Hematopoietic multipotent progenitor cell treated with erythropoietin and hydrocortisone succinate and interleukin-3 and kit ligand, for 6 days (in vitro differentiated cells): ENCODE measurements around the gene OR2A14.
"Not testable (repeated sequence)": the region's sequence is repeated elsewhere in the genome, so short reads cannot be mapped to it uniquely, and the experiment has no call there.

ENCODE experiments used
- DNase-seq: peaks from one replicate; pipeline ENCODE4 v3.0.0-alpha.2; 2015

Gene OR2A14

DNA sequence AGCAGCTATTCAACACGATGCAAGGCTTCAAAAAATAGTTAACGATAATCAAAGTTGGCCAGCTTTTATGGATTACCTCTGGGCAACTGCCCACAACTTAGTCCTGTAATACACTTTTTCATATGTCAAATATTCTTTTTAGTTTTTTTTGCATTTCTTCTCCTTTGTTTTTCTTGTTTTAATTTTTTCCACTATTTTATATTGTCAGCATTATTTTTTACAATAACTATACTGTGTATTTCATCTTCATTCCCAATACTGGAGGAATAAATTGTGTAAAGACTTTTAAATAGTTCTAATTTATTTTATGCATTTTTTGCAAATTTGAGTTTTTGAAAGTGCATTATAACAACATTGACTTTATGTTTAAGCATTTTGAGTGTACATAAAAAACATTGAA, 41.8 kb downstream of the OR2A14 start:
- DNase-seq: no peak

DNA sequence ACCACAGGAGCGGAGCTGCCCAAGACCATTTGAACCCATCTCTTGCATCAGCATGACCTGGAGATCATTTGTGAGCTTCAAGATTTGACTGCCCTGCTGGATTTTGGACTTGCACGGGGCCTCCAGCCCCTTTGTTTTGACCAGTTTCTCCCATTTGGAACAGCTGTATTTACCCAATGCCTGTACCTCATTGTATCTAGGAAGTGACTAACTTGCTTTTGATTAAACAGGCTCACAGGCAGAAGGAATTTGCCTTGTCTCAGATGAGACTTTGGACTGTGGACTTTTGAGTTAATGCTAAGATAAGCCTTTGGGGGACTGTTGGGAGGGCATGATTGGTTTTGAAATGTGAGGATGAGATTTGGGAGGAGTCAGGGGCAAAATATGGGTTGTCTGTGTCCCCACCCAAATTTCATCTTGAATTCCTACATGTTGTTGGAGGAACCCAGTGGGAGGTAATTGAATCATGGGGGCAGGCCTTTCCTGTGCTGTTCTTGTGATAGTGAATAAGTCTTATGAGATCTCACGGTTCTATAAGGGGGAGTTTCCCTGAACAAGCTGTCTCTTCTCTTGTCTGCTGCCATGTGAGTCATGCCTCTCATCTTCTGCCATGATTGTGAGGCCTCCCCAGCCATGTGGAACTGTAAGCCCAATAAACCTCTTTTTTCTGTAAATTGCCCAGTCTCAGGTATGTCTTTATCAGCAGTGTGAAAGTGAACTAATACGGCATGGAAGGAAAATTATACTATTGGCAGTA, 48.8 kb downstream of the OR2A14 start:
- DNase-seq: not testable (repeated sequence)

GRCh38 chr7:144174613-144175012, 51.6 kb downstream of the OR2A14 start:
- DNase-seq: no peak

DNA sequence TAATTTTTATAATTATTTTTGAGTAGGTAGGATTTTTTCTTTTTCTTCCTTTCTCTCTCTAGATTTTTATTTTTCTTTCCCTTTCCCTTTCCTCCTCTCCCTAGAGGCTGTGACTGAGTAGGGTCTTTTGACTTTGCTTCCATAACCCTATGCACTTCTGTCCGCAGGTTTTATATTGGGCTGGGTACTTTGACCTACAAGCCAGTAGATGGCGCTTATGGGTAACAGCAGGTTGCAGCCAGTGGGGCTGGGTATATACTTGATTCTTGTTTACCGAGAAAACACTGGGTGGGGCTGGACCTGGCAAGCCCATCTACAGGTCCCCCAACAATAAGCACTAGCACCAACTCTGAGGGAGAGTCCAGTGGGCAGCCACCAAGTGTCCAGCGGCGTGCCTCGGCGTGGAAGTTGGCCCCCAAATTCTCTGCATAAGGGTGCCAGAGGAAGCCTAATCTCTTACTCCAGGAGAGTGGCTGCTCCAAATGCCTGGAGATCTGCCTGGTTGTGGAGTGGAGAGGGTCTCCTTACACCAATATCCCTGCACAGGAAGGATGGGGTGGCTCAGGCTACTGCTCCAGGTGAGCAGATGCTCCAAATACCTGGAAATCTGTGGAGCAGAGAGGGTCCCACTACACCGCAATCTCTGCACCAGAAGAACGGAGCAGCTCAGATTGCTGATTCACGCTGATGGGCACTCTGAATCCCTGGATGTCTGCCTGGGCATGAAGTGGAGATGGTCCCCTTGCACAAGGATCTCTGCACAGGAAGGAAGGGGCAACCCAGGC, 55.6 kb downstream of the OR2A14 start:
- DNase-seq: peak; percentile 55

- not testable (repeated sequence) for DNase-seq
Measured at GRCh38 chr7:144179165-144179479, 56.1 kb downstream of the OR2A14 start.
